AG09319 (cell line): ENCODE data around the gene TIGAR.

Source experiments
- DNase-seq: peaks from one replicate; pipeline ENCODE4 v3.0.0-alpha.2; 2010; ENCODE audit warnings: low read depth; ENCODE audit errors: extremely low read depth
- TF ChIP-seq, protein P1 (sequence below): IDR thresholded peaks from 2 replicates; pipeline ENCODE4 v1.5.1; 2011; ENCODE audit warnings: low read depth, mild to moderate bottlenecking, inconsistent platforms, low read length, moderate library complexity

TIGAR gene

DNA sequence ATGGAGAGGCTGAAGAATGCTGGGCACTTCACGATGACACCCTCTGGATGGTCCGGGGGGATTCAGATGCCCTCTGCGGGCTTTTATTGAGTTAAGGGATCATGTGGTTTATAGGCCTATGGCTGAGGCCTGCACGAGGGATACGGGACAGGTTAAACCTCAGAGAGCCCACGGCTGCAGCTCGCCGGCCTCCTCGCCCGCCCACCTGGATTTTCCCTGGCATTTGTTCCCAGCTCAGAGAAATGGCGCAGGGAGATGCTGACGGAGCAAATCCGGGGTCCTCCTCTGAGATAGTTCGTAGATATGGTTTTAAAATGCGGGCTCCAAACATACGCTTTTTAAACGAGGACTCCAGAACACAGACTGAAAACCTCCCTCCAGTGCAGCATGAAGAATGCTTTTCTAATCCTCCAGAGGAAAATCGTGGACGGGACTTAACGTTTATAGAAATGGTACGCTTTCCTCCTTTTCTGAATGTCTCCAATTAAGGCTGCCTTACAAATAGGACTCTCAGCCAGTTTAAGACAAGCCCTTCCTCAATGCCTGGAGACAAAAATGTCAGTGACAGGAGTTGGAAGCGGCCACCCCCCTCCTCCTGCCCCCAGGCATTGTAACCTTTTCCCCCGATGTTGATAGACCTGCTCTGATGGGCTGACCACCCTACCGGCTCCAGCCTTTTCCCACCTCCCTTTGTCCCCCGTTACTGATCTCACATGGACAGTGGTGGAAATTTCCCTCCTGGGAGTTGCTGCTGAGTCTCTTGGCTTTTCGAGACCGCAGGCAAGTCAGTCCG, 30.8 kb upstream of the TIGAR start:
- no peak for DNase-seq

DNA sequence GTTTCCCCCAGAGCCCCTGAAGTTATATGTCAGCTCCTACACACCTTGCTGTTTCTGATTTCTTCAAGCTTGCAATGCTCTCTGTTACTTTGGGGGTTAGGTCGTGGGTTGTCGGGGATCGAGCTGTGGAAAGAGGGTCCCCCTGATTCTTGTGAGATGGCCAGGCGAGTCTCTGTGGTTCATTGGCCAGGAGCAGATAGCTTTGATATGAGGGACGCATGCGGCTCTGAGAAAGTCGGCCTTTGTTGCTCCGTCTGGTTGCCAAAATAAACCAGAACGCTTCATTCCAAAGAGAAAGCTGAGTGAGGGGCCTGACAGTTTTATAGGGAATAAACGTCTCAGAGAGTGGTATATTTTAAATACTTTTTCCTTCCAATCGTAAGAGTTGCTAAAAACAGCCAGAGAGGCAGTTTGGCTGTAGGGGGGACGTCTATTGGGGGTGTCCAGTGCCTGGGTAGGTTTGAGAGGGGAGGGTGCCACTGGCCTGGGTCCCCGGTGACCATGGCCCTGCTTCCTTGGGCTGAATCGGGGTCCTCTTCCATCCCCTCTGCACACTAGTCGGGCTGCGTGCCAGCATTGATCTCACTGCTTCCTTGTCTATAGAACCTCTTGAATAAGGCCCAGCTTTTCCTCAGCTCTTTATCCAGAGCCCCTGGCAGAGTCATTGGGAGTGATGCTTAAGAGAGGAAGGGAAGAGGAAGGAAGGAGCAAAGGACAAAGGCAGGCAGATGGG, 28.5 kb upstream of the TIGAR start:
- TF ChIP-seq, protein P1, sequence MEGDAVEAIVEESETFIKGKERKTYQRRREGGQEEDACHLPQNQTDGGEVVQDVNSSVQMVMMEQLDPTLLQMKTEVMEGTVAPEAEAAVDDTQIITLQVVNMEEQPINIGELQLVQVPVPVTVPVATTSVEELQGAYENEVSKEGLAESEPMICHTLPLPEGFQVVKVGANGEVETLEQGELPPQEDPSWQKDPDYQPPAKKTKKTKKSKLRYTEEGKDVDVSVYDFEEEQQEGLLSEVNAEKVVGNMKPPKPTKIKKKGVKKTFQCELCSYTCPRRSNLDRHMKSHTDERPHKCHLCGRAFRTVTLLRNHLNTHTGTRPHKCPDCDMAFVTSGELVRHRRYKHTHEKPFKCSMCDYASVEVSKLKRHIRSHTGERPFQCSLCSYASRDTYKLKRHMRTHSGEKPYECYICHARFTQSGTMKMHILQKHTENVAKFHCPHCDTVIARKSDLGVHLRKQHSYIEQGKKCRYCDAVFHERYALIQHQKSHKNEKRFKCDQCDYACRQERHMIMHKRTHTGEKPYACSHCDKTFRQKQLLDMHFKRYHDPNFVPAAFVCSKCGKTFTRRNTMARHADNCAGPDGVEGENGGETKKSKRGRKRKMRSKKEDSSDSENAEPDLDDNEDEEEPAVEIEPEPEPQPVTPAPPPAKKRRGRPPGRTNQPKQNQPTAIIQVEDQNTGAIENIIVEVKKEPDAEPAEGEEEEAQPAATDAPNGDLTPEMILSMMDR = no peak
- no peak for DNase-seq

More for the DNA sequence above, 30.8 kb upstream of the TIGAR start:
- TF ChIP-seq, protein P1 = no peak

DNA sequence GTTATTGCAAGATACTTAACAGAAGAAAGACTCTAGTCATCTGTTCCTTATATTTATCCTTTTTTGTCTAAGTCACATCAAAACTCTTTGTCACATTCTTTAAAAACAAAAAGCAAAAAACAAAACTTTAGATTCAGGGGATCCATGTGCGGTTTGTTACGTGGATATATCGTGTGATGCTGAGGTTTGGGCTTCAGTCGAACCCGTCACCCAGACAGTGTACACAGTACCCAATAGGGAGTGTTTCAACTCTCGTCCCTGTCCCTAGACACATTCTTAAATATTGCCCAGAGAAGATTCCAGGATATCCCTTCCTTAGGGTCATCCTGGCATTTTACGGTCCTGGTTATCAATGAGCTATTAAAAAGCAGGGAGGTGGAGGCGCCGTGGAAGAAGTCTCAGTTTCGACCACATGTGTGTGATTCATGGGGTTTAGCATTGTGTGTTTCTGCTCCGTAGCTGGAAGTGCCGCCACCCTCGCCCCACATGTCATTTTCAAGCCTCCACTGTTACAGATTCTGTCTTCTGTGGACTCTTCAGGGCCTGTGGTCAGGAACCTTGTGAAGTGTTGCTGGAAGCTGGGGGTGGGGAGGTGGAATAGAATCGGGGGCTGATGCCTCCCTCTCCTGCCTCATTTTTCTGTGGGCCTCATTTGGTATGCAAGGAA, 27.6 kb upstream of the TIGAR start:
- TF ChIP-seq, protein P1 = no peak
- no peak for DNase-seq

DNA sequence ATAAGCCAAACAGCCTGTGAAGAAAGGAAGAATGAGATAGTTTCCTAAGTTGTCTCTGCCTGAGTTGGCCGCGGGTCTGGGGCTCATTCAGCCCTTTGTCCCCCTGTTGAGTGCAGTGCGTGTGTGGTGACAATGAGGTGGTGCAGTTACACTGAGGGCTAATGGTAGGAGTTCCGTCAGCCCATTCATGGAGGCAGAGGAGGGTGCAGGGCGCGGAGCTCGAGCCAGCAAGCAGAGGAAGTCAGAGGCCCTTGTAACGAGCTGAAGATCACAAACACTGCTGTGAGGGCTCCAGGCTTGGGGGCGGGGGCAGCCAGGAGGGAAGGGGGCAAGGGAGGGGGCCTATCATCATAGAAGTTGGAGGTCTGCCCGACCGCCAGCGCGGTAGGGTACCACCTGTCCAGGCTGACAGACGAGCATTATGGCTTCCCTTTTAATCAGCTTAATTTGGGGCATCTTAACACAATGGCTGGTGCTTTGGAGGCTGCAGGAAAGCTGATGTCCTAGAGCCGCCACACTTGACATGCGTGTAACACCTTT, 27.0 kb upstream of the TIGAR start:
- TF ChIP-seq, protein P1 = no peak
- no peak for DNase-seq

DNA sequence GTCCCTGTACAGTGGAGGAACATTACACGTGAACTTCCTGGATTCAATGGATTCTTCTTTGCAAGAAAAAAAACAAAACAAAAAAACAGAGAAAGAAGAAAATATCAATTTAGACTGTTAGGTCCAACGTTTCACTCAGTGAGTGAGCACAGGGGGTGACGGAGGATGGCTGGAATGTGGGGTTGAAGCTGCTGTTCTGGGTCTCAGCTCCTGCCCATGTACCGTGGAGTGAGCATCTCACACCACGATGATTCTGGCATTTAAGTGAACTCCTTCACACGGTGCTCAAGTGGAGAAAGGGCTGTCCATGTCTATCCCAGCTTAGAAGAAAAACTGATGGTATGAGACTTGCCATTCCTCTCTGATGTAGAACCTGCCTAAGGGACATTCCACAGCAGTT, 24.3 kb upstream of the TIGAR start:
- no peak for DNase-seq
- TF ChIP-seq, protein P1 = no peak

DNA sequence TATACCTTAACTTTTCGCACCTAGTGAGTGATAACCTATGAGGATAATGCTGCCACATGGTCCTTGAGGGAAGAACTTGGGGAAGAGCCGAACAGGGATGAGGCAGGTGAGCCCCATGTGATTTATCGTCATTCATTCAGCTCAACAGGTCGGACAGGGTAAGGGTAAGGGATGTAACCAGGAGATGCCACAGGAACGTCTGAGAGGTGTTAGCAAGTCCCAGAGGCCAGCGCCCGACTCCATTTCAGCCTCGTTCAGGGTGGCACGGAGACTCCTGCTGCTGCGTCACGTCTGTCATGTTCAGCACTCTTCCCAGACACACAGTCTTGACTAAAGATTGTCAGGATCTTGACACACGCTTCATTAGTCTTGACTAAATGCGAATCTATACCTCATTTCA, 23.4 kb upstream of the TIGAR start:
- TF ChIP-seq, protein P1 = no peak
- no peak for DNase-seq
